Activated CD4-positive, alpha-beta memory T cell treated with anti-CD3 and anti-CD28 coated beads for 36 hours (primary cell): ENCODE results near the gene TSN. TPM values are rescaled to one million over a fixed set of nuclear protein-coding genes. Genes with fewer than 3 reads are reported as not detected.
"Not testable (repeated sequence)": the region's sequence is repeated elsewhere in the genome, so short reads cannot be mapped to it uniquely, and the experiment has no call there.

Source experiments
- CTCF ChIA-PET: fragments of 350-600 bp; sonication (Branson Sonifier 250); formaldehyde crosslinking; loops from one replicate; lab custom pipeline; 2021; ENCODE audit warnings: antibody characterized with exemption, inconsistent platforms; lab: Charles Lee
- POLR2A ChIA-PET: fragments of 350-600 bp; sonication (Branson Sonifier 250); formaldehyde crosslinking; loops from one replicate; lab custom pipeline; 2021; ENCODE audit warnings: antibody characterized with exemption; lab: Charles Lee
- DNase-seq: peaks from one replicate; pipeline ENCODE4 v3.0.0-alpha.2; 2020
- H3K27ac Mint-ChIP-seq: one replicate; pipeline ENCODE4 v1.8.0; 2021; ENCODE audit warnings: mixed read lengths
- H3K27me3 Mint-ChIP-seq: one replicate; pipeline ENCODE4 v1.8.0; 2021; ENCODE audit warnings: mixed read lengths
- H3K36me3 Mint-ChIP-seq: one replicate; pipeline ENCODE4 v1.8.0; 2021; ENCODE audit warnings: mixed read lengths
- H3K4me1 Mint-ChIP-seq: one replicate; pipeline ENCODE4 v1.8.0; 2021; ENCODE audit warnings: low read depth, mixed read lengths
- H3K4me3 Mint-ChIP-seq: one replicate; pipeline ENCODE4 v1.8.0; 2021; ENCODE audit warnings: mild to moderate bottlenecking, mixed read lengths
- H3K9me3 Mint-ChIP-seq: one replicate; pipeline ENCODE4 v1.8.0; 2021; ENCODE audit warnings: mixed read lengths
- intact Hi-C: fragments of 100-400 bp; cut with micrococcal nuclease; formaldehyde crosslinking; loops from one replicate; pipeline ENCODE4 v1.15.1; 2023
- total RNA-seq, 2 experiments: library from RNA; stranded (reverse); gene quantifications; one replicate each; pipeline ENCODE4 v1.2.3, GENCODE V29; 2021

Gene TSN
- total RNA-seq, 2 experiments from 2014 or later, result 68.8 to 74.5 TPM

GRCh38 chr2:121804997-121805765, 49.7 kb downstream of the TSN start:
- Mint-ChIP-seq H3K27ac (no peak overlapping the region), H3K4me3 (no peak overlapping the region), H3K36me3 (peaks cover 3% of the 10 kb centered on the region), H3K27me3 (peaks cover 19% of the 10 kb centered on the region), H3K4me1 (peaks cover 13% of the 10 kb centered on the region), H3K9me3 (peaks cover 12% of the 10 kb centered on the region)
- ChIA-PET CTCF (no interaction called here), POLR2A (no interaction called here)
- no peak for DNase-seq
- intact Hi-C loops, result no loop called here

- peaks cover 13% of the 10 kb centered on the region for H3K4me1 Mint-ChIP-seq
- peaks cover 19% of the 10 kb centered on the region for H3K27me3 Mint-ChIP-seq
- CTCF ChIA-PET, result no interaction called here
- peaks cover 12% of the 10 kb centered on the region for H3K9me3 Mint-ChIP-seq
- H3K27ac Mint-ChIP-seq, result no peak overlapping the region
- POLR2A ChIA-PET, result no interaction called here
- no peak for DNase-seq
- intact Hi-C loops, result no loop called here
- peaks cover 3% of the 10 kb centered on the region for H3K36me3 Mint-ChIP-seq
- H3K4me3 Mint-ChIP-seq, result no peak overlapping the region
These were observed 50.3 kb downstream of the TSN start for GRCh38 chr2:121805766-121806143.

GRCh38 chr2:121807771-121808170, 52.3 kb downstream of the TSN start:
- intact Hi-C loops, result not testable (repeated sequence)
- H3K27me3 Mint-ChIP-seq, result peaks cover 19% of the 10 kb centered on the region

GRCh38 chr2:121809607-121810006, 54.2 kb downstream of the TSN start:
- no peaks in the 10 kb centered on the region for H3K36me3 Mint-ChIP-seq
- no peak overlapping the region for H3K27ac Mint-ChIP-seq
- H3K4me3 Mint-ChIP-seq, result no peak overlapping the region
- DNase-seq, result no peak
- peaks cover 13% of the 10 kb centered on the region for H3K4me1 Mint-ChIP-seq
- CTCF ChIA-PET, result no interaction called here
- peaks cover 14% of the 10 kb centered on the region for H3K27me3 Mint-ChIP-seq
- no peaks in the 10 kb centered on the region for H3K9me3 Mint-ChIP-seq
- intact Hi-C loops, result no loop called here
- POLR2A ChIA-PET, result no interaction called here

More at GRCh38 chr2:121807771-121808170, 52.3 kb downstream of the TSN start:
- H3K36me3 Mint-ChIP-seq, H3K27ac Mint-ChIP-seq, H3K9me3 Mint-ChIP-seq, CTCF ChIA-PET, H3K4me3 Mint-ChIP-seq, POLR2A ChIA-PET, DNase-seq: not testable (repeated sequence)
- H3K4me1 Mint-ChIP-seq, result peaks cover 13% of the 10 kb centered on the region

- POLR2A ChIA-PET, result no interaction called here
These were observed 55.8 kb downstream of the TSN start for GRCh38 chr2:121810959-121811853.

GRCh38 chr2:121813083-121813482, 57.6 kb downstream of the TSN start:
- H3K4me1 Mint-ChIP-seq, H3K9me3 Mint-ChIP-seq: not testable (repeated sequence)

More at GRCh38 chr2:121810959-121811853, 55.8 kb downstream of the TSN start:
- Mint-ChIP-seq H3K27ac (no peak overlapping the region), H3K4me1 (no peaks in the 10 kb centered on the region), H3K4me3 (no peak overlapping the region), H3K27me3 (peaks cover 5% of the 10 kb centered on the region), H3K36me3 (no peaks in the 10 kb centered on the region), H3K9me3 (no peaks in the 10 kb centered on the region)
- peak; percentile 18 for DNase-seq
- intact Hi-C loops, result no loop called here
- CTCF ChIA-PET, result interaction anchor here (0.6 to 1.3 kb wide), 7 partner anchors 8 to 1313 kb away, joined by 3 to 4 read pairs (median 3); partner anchors contain the start of gene TSN

GRCh38 chr2:121815216-121815615, 59.8 kb downstream of the TSN start:
- intact Hi-C loops, result no loop called here

More at GRCh38 chr2:121813083-121813482, 57.6 kb downstream of the TSN start:
- CTCF ChIA-PET, H3K4me3 Mint-ChIP-seq, POLR2A ChIA-PET, intact Hi-C loops, DNase-seq, H3K27ac Mint-ChIP-seq, H3K27me3 Mint-ChIP-seq, H3K36me3 Mint-ChIP-seq: not testable (repeated sequence)

GRCh38 chr2:121816797-121817196, 61.3 kb downstream of the TSN start:
- ChIA-PET CTCF (no interaction called here), POLR2A (no interaction called here)
- intact Hi-C loops, result no loop called here
- Mint-ChIP-seq H3K27ac (no peak overlapping the region), H3K36me3 (no peaks in the 10 kb centered on the region), H3K4me3 (no peak overlapping the region), H3K4me1 (no peaks in the 10 kb centered on the region), H3K9me3 (no peaks in the 10 kb centered on the region), H3K27me3 (peaks cover 8% of the 10 kb centered on the region)
- DNase-seq, result no peak

More at GRCh38 chr2:121815216-121815615, 59.8 kb downstream of the TSN start:
- DNase-seq, result no peak
- Mint-ChIP-seq H3K9me3 (no peaks in the 10 kb centered on the region), H3K4me3 (no peak overlapping the region), H3K27ac (no peak overlapping the region), H3K36me3 (no peaks in the 10 kb centered on the region), H3K4me1 (no peaks in the 10 kb centered on the region), H3K27me3 (peaks cover 8% of the 10 kb centered on the region)
- POLR2A ChIA-PET, result no interaction called here
- CTCF ChIA-PET, result no interaction called here

GRCh38 chr2:121817304-121817703, 61.9 kb downstream of the TSN start:
- intact Hi-C loops, H3K27ac Mint-ChIP-seq, H3K36me3 Mint-ChIP-seq, H3K27me3 Mint-ChIP-seq, H3K4me3 Mint-ChIP-seq, H3K4me1 Mint-ChIP-seq, POLR2A ChIA-PET, DNase-seq, H3K9me3 Mint-ChIP-seq: not testable (repeated sequence)
- CTCF ChIA-PET, result interaction anchor here (0.6 kb wide), 1 partner anchor 72 kb away, joined by 5 read pairs; no protein-coding TSS in a partner anchor

Other genes starting within 250 kb of the TSN start
- not detected for gene RNU4ATAC, start 224.8 kb upstream of the TSN start, total RNA-seq
- gene CLASP1, start 106.2 kb upstream of the TSN start, total RNA-seq, result 100 to 1,000 TPM; 122 to 126 TPM
- 100 to 1,000 TPM; 244 to 252 TPM for gene NIFK, start 18.8 kb upstream of the TSN start, total RNA-seq